ENCODE measurements around the gene MAL. TPM values are rescaled to one million over a fixed set of nuclear protein-coding genes. Genes with fewer than 3 reads are reported as not detected.

The MAL gene
- total RNA-seq, 1 donor from 2014 or later = not detected

GRCh38 chr2:95015261-95015912 lies 10.1 kb upstream of the MAL start:
- no peak for DNase-seq (ENCODE audit: low spot score)

- DNase-seq (ENCODE audit: low spot score) = no peak
Observed at GRCh38 chr2:95016616-95017015, 8.9 kb upstream of the MAL start.

DNA sequence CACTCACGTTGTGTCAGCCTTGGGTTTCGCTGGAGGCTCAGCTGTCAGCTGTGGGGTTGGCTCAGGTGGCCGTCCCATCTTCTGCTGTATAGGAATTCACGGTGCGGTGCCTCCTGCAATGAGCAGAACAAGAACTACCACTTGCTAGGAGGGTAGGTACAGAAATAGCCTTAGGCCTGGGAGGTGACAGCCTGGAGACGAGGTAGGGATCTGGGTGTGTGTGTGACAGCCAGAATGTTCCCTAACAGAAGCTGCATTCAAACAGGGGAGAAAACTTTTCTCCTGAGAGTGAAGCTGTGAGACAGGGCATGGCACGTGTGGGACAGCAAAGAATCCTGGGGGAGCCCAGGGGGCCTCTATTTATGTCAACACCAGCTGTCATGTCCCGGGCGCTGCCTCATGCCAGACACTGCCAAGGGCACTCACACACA lies 8.4 kb upstream of the MAL start:
- no peak for DNase-seq (ENCODE audit: low spot score)

DNA sequence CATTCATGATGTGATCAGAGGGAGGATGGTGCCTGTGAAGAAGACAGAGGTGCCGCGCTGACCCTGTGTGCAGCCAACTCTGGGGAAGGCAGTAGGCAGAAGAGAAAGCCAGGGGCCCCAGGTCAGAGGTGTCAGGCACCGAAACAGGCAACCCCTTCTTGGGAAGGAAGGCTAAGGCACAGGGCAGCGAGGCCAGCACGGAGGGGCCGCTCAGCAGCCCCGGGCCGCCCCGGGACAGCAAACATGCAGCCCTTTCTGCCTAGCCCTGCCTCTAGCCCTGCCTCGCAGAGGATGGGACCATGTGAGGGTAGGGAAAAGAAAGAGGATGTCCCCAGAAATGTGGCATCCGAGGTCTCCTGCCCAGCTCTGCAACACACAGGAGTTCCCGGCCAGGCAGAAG lies 7.7 kb upstream of the MAL start:
- DNase-seq (ENCODE audit: low spot score) = no peak

GRCh38 chr2:95018301-95018700 lies 7.2 kb upstream of the MAL start:
- DNase-seq (ENCODE audit: low spot score) = no peak

DNA sequence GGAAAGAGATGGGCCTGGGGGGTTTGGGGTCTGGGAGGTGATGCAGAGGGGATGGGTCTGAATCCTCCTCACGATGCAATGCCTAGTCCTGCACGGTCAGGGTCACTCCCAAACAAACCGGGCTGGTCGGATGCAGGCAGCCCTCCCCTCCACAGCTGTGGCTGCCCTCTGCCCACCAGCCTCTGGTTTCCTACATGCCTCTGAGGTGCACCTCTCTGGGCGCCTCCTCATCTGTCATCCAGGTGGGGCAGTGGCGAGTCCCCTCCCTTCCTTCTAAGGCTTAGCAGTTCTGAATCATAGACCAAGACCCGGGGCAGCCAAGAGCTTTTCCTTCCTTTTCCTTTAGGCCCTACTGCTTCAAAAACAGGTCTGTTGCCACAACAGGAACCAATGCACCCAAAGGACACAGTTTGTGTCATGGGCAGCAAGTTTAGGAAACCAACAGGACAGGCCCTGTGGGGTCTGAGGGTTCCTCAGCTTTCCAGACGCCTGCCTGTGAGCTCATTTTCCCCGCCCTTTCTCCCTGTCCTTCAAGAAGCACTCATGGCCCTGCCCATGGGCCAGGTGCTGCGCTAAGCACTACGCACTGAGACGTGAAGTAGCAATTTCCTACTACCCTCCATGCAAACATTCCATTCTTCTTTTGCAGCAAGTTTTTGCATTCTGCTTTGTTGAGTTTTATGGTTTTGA lies 6.5 kb upstream of the MAL start:
- DNase-seq (ENCODE audit: low spot score) = no peak

DNA sequence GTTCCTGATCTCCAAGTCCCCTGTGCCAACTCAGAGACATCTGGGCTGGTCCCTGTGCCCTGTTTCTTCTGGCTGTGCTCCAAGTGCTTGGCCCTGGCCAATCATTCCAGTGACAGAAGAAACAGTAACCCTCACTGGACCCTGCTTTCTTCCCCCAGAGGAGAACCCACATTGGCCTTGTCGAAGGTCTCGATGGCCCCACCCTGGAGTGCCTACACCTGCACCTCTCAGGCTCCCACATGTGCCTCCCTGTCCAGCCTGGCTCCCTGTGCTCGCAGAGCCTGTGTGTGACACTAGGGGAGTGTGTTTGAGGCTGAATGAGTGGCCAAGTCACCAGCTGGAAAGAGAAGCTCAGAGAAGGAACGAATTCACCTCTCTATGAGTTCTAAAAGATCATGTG lies 5.9 kb upstream of the MAL start:
- DNase-seq (ENCODE audit: low spot score) = no peak

DNA sequence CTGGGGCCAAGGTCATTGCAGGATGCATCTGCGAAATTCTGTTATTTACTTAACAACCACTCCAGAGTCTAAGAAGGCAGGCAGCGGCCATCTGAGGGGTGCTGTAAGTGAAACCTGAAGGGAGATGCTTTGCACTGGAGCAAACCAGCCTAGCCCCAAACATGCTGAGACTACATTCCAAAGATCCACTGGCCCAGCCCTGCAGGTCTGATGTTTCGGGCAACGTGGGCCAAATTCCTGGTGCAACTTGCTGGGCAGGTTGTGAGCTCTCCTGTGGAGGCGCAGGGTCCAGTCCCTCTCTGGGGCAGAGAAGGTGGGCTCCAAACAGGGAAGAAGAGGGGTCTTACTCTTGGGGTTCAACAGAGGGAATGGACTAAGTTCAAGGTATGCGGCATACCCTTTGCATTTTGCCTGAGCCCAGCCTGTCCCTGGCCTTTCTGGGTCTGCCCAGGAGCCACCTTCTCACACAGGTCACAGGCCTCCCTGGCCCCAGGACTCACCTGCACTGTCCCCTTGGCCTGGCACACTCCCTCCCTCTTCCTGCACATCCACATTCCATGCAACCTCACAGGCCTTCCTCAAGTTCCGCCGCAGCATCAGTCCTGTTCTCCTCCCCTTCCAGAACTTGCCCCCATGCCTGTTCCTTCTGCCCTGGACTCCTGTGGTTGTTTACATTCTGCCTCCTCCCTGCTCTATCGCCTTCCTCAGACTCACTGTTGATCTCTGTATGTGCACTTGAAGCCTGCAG lies 5.1 kb upstream of the MAL start:
- no peak for DNase-seq (ENCODE audit: low spot score)

GRCh38 chr2:95021023-95021416 lies 4.5 kb upstream of the MAL start:
- DNase-seq (ENCODE audit: low spot score) = no peak

DNA sequence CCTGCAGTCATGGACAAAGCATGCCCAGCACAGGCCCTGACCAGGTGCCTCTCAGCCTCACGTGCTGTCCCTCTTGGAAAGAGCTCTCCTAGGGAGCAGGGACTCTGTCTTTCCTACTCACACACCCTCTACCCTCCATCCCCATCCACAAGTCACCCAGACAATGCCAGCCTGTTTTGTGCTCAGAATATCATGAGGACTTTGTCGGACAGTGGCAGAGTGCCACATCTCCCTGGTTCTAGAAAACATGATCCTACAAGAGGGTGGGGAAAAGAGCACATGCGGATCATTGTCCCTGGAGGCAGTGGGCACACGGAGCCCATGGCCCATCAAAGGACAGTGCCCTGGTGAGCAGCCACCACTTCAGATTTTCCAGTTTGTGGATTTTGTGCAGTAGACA lies 3.7 kb upstream of the MAL start:
- no peak for DNase-seq (ENCODE audit: low spot score)

DNA sequence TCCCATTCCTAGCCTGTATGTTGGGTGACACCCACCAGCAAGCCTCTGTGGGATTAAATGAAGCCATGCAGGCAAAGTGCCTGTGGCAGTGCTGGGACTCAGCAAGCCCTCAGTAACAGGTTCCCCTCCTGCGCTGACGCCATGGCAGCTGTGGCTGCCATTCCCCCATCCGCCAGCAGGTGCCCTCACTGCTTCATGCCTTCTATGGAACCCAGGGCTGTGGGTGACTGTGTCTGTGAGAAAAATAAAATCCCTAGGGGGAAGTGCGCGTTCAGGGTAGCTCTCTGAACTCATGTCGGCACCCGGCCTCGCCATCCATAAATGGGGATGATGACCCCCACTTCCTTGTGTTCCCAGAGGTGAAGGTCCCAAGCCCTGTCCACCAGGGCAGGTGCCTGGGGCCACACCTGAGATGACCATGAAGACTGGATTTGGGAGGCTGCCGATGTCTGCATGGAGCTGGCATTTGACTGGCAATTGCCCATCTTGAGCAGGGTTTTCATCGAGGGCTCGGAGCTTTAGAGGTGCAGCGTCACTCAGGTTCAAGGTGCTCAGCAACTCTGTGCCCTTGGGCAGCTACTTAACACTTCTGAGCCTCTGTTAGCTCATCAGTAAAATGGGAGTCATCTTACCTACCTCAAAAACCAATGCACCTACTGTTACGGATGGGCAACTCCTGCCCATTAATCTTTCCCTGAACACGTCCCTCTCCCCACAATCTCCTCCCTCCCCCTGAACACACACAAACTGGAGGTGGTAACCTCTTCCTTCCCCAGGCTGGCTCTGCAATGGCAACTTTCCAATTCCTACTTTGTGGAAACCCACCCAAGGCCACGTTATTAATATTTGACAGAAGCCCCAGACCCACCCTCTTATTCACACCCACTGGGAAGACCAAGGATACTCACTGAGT lies 2.9 kb upstream of the MAL start:
- DNase-seq (ENCODE audit: low spot score) = no peak

DNA sequence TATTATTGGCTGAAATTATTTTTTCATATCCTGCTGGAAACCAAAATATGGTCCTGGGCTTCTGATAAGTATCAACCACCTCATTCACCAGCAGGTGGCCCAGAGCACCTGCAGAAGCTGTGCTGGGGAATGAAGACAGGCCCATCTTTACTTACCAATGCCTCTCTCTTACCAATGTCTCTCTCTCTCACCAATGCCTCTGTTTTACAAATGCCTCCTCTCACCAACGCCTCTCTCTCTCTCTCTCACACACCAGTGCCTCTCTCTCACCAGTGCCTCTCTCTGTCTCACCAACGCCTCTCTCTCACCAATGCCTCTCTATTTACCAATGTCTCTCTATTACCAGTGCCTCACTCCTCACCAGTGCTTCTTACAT lies 2.3 kb upstream of the MAL start:
- no peak for DNase-seq (ENCODE audit: low spot score)

DNA sequence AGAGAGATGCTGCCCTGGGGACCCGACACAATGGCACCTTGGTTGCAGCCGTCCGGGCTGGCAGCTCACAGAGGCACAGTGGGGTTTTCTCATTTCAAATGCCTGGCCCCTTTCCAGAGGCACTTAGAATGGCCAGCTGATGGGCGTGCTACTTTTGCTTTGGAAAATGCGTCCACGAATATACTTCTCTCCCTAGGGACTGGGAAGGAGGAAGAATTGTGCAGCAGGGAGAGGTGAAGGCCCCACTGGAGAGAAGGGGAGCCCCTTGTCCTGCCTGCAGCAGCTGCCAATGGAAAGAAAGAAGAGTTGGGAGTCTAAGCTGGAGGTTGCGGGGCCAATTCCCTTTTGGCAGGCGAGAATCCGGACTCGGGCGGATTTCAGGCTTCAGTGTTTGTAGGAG lies 1.1 kb upstream of the MAL start:
- DNase-seq (ENCODE audit: low spot score) = no peak

- no peak for DNase-seq (ENCODE audit: low spot score)
Observed at GRCh38 chr2:95024960-95025405, 525 bp upstream of the MAL start.

GRCh38 chr2:95026471-95027368 lies 1.2 kb downstream of the MAL start:
- no peak for DNase-seq (ENCODE audit: low spot score)

GRCh38 chr2:95027369-95027720 lies 1.8 kb downstream of the MAL start:
- DNase-seq (ENCODE audit: low spot score) = no peak

DNA sequence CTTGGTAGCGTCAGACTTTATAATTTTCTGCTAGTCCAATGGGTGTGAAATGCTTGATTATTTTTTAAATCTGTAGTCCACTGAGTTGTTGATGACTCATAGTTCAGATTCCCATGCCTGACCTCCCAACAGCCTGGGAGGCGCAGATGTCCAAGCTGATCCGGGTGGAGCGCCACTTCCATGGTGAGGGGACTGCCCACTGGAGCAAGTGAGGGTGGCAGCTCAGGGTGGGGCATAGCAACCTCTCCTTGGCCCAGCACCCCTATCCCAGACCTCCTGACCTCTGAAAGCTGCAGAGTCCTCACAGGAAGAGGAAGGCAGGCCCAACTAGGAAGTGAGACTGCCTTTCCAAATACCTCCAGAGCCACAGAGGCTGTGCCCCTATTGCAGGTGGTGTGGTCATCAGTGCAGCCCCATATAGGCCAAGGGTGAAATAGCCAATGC lies 4.4 kb downstream of the MAL start:
- DNase-seq (ENCODE audit: low spot score) = no peak

GRCh38 chr2:95030496-95030895 lies 5.0 kb downstream of the MAL start:
- DNase-seq (ENCODE audit: low spot score) = no peak

GRCh38 chr2:95031076-95031725 lies 5.7 kb downstream of the MAL start:
- DNase-seq (ENCODE audit: low spot score) = no peak

GRCh38 chr2:95031726-95032116 lies 6.2 kb downstream of the MAL start:
- DNase-seq (ENCODE audit: low spot score) = no peak
